ENCODE measurements around the gene NAV2.

The NAV2 gene

DNA sequence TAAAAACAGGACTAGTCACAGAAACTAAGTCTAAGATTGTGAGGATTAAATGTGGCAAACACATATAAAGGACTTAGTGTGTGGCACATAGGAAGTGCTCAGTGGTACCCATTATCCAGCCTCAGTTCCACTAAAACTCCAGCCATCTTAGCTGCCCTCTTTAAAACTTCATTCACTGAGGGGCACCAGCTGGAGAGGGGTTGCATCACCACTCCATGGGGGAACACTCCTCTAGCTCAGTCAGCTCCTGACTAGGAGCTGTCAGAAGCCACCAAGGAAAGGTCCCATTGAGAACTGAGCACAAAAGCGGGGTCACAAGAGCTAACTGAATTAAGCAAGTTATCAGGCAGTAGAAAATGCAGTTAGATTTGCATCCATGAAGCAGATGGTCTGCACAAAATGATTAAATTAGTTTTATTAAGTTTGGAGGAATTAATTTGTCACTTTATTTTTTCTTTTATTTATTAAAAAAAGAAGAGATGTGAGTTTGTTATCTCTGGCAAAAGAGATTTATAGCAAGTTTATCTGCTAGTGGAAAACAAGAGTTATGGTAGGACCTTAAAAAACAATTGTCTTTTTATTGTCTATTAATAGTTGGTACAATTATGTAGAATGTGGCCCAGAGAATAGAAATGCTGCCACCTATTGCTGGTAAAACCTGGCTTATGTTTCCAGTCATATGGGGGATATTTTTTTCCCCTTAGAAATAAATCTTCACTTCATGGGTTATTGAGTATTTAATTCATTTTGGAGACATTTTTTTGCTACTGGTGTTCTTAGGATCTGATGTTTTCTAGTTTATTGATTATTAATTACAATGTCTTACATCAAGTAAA, 95.7 kb downstream of the NAV2 start:
- no peak for DNase-seq (ENCODE audit: low spot score)

GRCh38 chr11:19810852-19811251, 98.2 kb downstream of the NAV2 start:
- no peak for DNase-seq (ENCODE audit: low spot score)

GRCh38 chr11:19811380-19811779, 98.7 kb downstream of the NAV2 start:
- no peak for DNase-seq (ENCODE audit: low spot score)

DNA sequence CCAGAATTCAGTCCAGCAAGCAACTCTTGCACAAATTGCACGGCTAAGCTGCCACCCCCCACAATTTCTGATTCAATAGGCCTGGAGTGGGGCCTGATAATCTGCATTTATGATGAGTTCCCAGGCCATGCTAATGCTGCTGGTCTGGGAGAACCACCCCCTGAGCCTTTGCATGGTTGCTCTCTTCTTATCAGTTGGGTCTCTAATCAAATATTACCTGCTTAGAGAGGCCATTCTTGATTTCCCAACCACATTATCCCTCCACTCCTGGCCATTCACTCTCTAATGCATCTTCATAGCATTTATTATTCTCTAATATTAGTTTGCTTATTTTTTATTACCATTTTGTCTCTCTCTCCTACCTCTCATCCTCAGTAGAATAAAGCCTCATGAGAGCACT, 99.5 kb downstream of the NAV2 start:
- no peak for DNase-seq (ENCODE audit: low spot score)

GRCh38 chr11:19812710-19813109, 100.1 kb downstream of the NAV2 start:
- no peak for DNase-seq (ENCODE audit: low spot score)

- no peak for DNase-seq (ENCODE audit: low spot score)
Observed at GRCh38 chr11:19813158-19813879, 100.7 kb downstream of the NAV2 start.

DNA sequence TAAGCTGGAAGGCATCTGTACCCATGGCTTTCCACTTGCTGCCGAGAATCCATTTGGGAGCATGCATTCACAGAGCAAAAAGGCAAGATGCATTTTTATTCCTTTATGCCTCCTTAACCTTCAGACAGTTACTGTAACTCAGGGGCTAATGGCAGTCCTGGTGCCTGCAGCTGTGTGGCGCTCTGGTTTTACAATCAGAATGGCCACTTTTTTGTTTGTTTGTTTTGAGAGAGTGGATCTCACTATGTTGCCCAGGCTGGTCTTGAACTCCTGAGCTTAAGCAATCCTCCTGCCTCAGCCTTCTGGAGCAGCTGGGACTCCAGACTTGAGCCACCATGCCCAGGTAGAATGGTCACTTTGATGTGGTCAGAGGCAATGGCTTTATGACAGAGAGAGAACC, 101.8 kb downstream of the NAV2 start:
- no peak for DNase-seq (ENCODE audit: low spot score)

GRCh38 chr11:19816040-19816439, 103.4 kb downstream of the NAV2 start:
- no peak for DNase-seq (ENCODE audit: low spot score)

GRCh38 chr11:19816817-19817216, 104.2 kb downstream of the NAV2 start:
- no peak for DNase-seq (ENCODE audit: low spot score)

- no peak for DNase-seq (ENCODE audit: low spot score)
Observed at GRCh38 chr11:19817265-19817851, 104.7 kb downstream of the NAV2 start.

DNA sequence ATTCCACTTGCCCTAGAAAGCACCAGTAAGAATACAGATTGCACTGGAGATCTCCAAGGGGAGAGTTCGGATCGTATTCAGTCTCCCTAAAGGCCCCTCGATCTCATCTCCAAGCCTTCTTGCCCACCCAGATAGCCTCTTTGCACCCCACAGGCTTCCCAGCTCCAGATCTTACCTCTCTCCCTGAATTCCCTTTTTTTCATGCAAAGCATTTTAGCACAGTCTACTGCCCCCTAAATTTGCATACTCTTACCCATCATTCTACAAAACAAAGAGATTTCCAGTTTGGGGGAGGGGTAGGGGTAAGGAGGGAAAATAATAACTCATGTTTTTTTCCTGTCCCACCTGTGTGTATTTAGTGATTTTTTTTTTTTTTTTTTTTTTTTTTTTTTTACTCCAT, 105.2 kb downstream of the NAV2 start:
- DNase-seq (ENCODE audit: low spot score) = no peak

- DNase-seq (ENCODE audit: low spot score) = no peak
Observed at GRCh38 chr11:19818619-19819018, 106.0 kb downstream of the NAV2 start.

GRCh38 chr11:19819148-19819547, 106.5 kb downstream of the NAV2 start:
- DNase-seq (ENCODE audit: low spot score) = no peak

DNA sequence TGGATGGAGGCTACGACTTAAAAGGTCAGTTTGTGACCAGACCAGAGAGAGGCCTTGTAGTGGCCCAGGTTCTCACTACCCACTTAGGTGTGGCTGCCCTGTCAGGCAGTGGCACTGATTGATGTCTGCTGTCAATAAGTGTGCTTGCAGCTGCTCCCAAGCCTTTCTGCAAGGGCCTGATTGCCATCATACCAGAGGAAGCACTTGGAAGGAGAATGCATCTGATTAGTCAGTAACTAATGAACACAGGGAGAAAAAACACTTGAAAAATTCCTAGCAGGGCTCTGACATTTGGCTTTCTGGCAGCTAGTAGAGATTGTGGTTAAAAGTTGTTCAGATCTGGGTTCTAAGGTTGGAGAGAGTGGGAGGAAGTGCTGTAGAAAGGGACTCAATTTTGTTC, 107.5 kb downstream of the NAV2 start:
- DNase-seq (ENCODE audit: low spot score) = no peak

- no peak for DNase-seq (ENCODE audit: low spot score)
Observed at GRCh38 chr11:19821412-19821875, 108.8 kb downstream of the NAV2 start.

GRCh38 chr11:19821993-19822392, 109.4 kb downstream of the NAV2 start:
- DNase-seq (ENCODE audit: low spot score) = no peak

DNA sequence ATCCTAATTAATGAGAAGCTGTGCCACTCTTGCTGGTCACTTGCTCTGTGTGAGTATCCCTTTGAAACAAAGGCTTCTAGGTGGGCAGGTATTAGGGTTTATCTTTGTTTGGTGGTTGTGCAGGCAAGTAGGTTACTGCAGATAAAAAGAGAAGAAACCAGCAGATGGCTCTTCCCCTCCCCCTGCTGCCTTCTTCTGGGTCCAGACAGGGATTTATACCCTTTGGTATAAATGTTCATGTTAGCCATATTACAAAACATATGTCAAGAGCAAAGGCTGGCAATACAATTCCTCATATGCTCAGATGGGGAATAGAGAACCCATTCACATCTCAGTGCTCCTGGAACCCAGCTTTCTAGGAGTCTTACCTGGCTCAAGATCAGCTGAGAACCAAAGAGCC, 109.9 kb downstream of the NAV2 start:
- DNase-seq (ENCODE audit: low spot score) = no peak

DNA sequence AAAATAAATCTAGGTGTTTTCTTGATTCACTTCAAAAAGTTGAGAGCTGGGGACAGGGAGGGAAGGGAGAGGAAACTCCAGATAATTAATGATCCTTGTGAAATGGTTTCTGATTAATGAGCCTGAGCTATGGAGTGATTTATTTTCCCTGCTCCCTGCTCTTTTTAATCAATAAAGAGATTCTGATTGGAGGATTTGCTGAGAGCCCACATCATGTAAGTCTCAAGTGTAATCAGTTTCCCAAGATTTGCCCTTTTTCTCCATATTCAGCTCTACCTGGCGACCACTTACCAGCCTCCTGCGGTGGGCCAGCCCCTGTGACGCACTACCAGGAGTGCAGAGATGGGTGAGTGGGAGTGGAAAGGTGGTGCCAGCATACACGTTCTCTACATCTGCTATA, 114.0 kb downstream of the NAV2 start:
- no peak for DNase-seq (ENCODE audit: low spot score)

DNA sequence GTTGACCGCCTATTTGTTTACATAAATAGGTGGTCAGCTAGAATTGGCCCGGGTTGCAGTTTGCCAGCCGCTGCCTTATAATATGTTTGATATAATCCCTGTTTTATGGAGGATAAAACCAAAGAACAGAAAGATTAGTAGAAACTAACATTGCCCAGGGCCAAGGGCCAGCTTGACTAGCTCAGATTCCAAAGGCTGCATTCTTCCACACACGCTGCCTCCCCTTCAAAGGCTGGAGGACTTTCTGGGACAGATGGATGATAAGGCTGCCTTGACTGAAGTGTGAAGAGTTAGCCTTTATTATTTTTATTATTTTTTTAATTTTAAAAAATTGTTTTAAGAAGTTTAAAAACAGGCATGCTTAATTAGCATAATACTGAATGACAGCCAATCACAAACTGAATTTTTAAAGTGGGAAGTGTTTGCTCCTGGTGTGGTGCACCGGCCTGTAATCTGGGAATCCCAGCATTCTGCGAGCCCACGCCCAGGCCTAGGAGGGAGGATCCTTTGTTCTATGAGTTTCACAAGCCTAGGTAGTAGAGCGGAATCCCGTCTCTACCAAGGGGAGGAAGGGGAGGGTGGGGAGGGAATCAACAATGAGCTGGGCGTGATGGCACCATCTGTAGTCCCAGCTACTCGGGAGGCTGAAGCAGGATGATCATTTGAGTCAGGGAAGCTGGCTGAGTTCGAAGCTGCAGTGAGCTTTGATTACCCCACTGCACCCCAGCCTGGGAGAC, 114.9 kb downstream of the NAV2 start:
- no peak for DNase-seq (ENCODE audit: low spot score)

DNA sequence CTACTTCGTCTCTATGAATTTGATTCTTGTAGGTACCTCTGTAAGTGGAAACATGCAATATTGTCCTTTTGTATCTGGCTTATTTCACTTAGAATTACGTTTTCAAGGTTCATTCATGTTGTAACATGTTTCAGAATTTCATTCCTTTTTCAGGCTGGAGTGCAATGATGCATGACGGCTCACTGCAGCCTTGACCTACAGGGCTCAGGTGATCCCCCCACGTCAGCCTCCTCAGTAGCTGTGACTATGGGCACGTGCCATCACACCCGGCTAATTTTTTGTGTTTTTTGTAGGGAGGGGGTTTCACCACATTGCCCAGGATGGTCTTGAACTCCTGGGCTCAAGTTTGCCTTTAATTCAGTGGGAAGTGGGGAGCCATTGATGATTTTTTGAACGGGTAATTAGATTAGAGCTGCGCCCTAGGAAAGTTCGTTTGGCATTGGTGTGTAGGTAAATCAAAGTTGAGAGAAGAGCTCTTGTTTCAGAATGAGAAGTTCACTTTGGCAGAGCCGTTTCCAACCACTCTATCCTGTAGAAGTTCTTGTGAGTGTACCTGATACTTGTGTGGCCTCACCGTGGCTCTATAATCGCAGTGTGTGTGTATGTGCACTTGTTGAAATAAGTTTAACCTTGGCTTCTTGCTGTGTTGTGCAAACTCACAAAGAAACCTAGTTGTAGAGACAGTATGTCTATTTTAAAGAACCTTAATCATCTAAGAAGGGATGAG, 115.9 kb downstream of the NAV2 start:
- DNase-seq (ENCODE audit: low spot score) = no peak

DNA sequence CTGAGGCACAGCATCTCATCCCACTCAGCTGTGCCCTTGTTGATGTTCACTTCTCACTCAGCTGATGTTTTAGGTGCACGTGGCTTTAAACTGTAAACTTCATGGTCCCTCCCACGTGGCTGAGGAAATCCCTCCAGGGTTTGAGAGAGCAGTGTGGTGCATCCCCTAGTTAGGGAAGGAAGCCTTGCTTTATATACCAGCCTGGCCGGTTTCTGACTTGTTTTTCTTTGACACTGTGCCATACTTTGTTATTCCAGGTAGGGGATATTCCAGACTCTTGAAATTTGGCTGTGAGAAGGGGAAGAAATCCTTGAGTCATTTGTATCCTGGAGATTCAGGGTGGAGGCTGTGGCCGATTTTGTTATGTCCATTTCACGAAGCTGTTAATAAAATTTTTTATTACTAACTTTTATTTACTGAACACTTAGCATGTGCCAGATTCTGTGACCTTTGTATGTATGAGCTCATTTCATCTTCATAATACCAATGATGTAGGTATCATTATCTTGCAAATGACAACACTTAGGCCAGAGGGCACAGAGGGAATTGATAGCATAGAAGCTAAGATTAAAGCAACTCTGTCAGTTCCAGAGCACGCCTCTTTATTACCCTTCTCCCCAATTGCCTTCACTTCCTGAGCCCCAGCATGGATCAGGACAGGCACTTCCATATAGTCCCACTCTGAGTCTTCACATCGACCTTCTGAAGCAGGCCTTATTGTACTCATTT, 116.6 kb downstream of the NAV2 start:
- DNase-seq (ENCODE audit: low spot score) = no peak
